HG02885 (cell line): ENCODE data around the gene TRANK1.

ENCODE experiments used
- ATAC-seq: cut with Tn5 transposase; IDR thresholded peaks from one replicate; pipeline ENCODE4 v1.9.1; 2021; ENCODE audit warnings: mild to moderate bottlenecking; ENCODE audit not compliant: unreplicated experiment, poor library complexity

Gene TRANK1

DNA sequence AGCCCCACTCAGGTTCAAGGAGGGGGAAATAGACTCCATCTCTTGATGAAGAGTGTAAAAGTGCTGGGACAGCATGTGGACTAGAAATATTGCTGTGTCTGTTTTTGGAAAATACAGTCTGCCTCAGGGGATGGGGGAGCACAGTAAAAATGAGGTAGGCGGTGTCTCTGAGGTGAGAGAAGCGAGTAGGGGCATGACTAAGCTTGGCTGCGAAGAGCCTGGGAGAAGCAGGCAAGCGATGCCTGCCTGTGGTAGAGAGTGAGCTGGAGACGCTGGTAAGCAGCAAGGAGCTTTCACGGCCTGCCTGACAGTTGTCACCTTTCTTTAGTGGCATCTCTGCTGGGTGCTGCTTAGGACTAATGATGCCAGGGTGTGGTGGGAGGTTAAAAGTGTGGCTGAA lies 131.5 kb downstream of the TRANK1 start:
- ATAC-seq, result no peak

GRCh38 chr3:36812240-36812639 lies 132.6 kb downstream of the TRANK1 start:
- ATAC-seq, result no peak

GRCh38 chr3:36811768-36812167 lies 133.1 kb downstream of the TRANK1 start:
- no peak for ATAC-seq

DNA sequence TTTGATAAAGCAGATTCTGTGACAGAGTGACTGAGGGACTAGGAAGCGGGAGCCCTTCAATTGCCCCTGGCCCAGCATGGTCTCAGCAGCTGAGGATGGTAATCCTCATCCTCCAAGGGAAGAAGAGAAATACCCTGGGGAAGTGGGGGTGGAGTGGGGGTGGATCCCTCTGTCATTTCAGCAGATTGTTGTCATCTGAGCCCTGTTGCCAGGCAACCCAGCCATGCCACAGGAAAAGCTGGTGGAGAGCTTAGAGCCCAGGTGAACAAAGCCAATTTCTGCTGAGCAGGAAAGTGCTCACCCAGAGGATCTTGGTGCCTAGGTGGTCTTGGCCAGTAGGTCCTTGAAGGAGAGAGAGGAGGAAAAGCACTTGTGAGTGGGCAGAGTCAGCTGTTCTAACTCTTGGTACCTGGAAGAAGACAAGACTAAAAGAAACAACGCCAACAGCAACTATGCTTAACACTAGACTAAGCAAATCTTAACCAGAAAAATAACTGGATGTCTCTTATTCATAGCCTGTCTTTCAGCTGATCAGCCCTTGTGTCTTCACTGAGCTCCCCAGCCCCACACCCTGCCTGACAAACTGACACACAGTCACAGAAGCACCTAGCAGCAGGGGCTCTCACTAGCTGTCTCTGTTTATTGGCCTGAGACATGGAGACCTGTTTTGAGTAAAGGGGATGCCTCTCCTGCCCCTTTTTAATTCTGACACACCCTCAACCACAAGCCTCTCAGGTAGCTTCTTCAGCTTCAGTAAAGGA lies 140.4 kb downstream of the TRANK1 start:
- no peak for ATAC-seq

GRCh38 chr3:36803091-36803791 lies 141.6 kb downstream of the TRANK1 start:
- ATAC-seq, result no peak

DNA sequence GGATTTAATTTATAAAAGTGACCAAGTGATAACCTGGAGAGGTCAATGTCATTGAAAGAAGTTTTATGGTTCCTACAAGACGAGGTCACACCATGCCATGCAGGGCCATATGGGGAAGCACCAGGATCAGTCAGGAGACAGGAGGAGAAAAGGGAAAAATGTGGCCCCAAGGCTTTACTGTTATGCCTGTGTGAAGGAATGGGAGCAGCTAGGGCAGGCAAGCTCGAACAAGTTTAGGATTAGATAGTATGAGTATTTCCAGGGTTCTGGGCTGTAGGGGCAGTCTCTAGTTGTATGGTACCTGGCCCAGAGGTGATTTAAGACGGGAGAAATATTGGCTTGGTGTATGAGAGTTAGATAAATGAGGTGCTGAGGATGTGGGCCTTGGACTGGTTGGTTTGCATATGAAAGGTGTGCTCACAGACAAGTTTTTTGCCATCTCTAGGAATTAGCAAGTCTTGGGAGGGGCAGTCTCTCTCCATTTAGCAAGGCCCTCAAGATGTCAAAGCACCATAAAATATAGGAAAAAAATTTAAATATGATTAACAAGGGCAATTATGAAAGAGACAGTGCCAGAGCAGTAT lies 144.2 kb downstream of the TRANK1 start:
- no peak for ATAC-seq

GRCh38 chr3:36796881-36797280 lies 148.0 kb downstream of the TRANK1 start:
- ATAC-seq, result no peak

DNA sequence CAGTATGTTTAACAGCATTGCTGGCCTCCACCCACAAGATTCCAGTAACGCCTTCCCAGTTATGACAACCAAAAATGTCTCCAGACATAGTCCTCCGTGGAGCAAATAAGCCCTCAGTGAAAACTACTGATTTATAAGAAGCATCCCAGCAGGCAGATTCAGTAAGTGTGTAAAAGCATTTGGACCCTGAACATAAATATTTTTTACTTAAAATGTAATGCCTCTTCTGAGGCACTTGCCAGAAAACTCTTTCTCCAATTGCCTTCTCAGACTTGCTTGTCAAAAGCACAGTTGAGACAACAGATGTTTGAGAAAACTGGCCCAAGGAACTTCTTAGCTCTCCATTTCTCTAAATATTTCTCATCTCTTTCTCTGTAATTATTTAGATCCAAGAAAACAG lies 148.7 kb downstream of the TRANK1 start:
- ATAC-seq, result no peak

DNA sequence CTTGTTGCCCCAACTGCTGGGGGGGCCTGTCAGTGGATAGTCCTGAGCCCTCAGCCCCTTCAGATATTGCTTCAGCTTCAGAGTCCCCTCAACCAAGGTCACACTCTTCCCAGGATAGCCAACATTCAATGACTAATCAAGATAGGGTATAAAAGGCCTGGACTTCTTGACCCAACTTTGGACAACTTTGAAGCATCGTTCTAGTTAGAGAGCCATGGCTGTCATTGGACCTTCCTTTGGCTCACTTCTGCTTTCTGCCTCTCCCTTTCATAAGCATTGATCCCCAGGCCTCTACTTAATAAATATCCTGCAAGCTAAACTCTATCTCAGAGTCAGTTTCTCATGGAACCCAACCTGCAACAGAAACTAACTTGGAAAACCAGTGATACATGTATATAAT lies 149.2 kb downstream of the TRANK1 start:
- ATAC-seq, result no peak

DNA sequence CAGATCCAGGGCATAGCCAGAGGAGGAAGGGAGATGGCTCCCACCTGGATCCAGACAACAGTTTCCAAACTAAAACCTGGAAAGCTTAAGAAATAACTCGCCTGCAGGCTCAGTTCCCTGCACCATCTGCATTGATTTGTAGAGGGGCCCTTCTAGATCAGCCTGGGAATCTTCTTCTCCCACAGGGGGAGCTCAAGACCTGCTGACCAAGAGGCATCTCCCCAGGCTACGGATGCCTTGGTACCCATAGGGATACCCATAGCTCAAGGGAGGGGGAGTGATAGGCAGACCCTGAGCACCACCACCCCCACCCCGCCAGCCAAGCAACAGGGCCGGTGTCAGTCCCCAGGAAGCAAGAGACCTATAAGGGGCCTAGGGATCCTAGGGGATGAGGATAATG lies 152.5 kb downstream of the TRANK1 start:
- ATAC-seq, result peak; percentile 77

- no peak for ATAC-seq
These were observed 154.1 kb downstream of the TRANK1 start for GRCh38 chr3:36790765-36791164.

DNA sequence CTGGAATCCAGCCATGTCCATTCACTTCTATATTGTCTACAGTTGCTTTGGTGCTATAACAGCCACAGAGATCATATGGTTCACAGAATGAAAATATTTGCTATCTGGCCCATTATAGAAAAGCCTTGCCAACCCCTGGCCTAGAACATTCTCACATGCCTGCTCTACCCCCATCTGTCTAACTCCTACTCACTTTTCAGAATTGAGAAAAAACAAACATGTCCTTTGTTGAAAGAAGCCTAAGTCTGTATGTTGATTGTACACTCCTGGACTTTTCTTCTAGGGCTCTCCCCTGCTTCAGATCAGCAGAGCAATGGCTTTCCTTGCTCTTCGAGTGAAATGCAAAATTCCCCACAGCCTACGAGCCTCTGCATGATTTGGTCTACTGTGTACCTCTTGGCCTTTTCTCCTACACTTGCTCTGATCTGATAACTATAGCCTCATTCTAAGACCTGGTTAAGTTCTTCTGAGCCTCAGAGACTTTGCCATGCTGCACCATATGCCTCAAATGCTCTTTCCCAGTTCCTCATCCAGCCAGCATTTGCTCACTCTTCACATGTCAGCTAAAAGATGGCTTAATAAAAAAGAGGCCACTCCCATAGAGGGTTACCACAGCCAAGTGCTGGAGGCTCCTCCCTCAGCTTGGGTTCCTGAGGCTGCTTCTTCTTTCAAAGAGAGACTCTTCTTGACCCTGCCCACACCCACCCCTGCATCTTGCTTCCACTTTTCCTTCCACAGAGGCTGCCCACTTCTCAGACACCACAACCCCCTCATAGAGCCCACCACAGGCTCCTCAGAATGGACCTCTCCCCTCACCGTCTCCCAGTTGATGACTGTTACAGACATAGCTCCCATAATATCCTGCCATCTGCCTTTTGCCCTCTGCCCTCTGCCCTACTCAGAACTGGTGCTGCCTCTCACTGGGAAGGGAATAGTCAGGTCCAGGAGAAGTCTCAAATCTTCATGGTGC lies 157.6 kb downstream of the TRANK1 start:
- no peak for ATAC-seq

DNA sequence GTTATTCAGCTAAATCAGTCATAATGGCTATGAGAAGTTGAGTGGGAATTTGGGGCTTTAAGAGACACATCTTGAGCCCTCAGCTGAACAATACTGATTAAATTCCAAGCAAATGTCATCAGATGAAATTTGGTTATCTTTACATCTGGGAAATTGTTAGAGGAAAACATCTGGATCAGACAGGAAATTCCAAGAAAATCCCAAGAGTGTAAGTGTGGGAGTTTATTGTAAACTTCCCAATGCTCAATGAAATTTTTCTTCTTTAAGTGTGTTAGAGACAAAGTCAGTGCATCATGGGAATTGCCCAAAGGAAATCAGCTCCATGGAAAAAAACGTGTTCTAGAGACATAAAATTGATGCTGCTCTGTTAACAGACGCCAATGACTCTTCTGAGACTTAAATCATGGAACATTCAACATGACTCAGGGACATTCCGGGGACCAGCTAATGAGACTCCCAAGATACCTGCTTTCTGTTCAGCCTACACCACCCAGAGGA lies 160.7 kb downstream of the TRANK1 start:
- ATAC-seq, result no peak

GRCh38 chr3:36777424-36778218 lies 167.2 kb downstream of the TRANK1 start:
- no peak for ATAC-seq
